Neuronal stem cell (in vitro differentiated cells): ENCODE results near the gene PPP5C.
"Not testable (repeated sequence)": the region's sequence is repeated elsewhere in the genome, so short reads cannot be mapped to it uniquely, and the experiment has no call there.

ENCODE experiments used
- DNase-seq: peaks from one replicate; pipeline ENCODE4 v3.0.0-alpha.2; 2013; ENCODE audit warnings: low spot score
- H2AFZ ChIP-seq: one replicate; pipeline ENCODE4 v1.6.1; 2013; ENCODE audit warnings: mild to moderate bottlenecking, low read length, inconsistent platforms
- H2AK5ac ChIP-seq: 2 replicates; pipeline ENCODE4 v1.6.1; 2013; ENCODE audit warnings: low read depth, mild to moderate bottlenecking, inconsistent platforms, low read length, moderate library complexity, mixed read lengths
- H2BK120ac ChIP-seq: 2 replicates; pipeline ENCODE4 v1.6.1; 2013; ENCODE audit warnings: low read depth, mild to moderate bottlenecking, inconsistent platforms, low read length, moderate library complexity, mixed read lengths
- H2BK12ac ChIP-seq: one replicate; pipeline ENCODE4 v1.6.1; 2013; ENCODE audit warnings: low read length, inconsistent platforms
- H2BK15ac ChIP-seq: 2 replicates; pipeline ENCODE4 v1.6.1; 2013; ENCODE audit warnings: mild to moderate bottlenecking, low read length, inconsistent platforms, mixed read lengths
- H2BK5ac ChIP-seq: one replicate; pipeline ENCODE4 v1.6.1; 2013; ENCODE audit warnings: inconsistent platforms, mild to moderate bottlenecking, low read length, moderate library complexity
- H3K14ac ChIP-seq: one replicate; pipeline ENCODE4 v1.6.1; 2013; ENCODE audit warnings: low read length, inconsistent platforms
- H3K18ac ChIP-seq: 2 replicates; pipeline ENCODE4 v1.6.1; 2013; ENCODE audit warnings: low read length, inconsistent platforms
- H3K23ac ChIP-seq: 2 replicates; pipeline ENCODE4 v1.6.1; 2013; ENCODE audit warnings: low read depth, mild to moderate bottlenecking, mixed read lengths, low read length, inconsistent platforms; ENCODE audit not compliant: poor library complexity
- H3K27ac ChIP-seq: replicated peaks from 3 replicates; pipeline ENCODE4 v1.5.1; 2013; ENCODE audit warnings: low read length, inconsistent platforms
- H3K27me3 ChIP-seq, 3 experiments: 2 replicates each; pipeline ENCODE4 v1.6.1; 2013; ENCODE audit warnings: low read length in 3 of 3, mild to moderate bottlenecking in 2 of 3, inconsistent platforms in 1 of 3, low read depth in 1 of 3, mixed read lengths in 1 of 3, moderate library complexity in 1 of 3; ENCODE audit not compliant: control insufficient read depth in 3 of 3, insufficient read depth in 3 of 3
- H3K36me3 ChIP-seq, 2 donors: replicated peaks in 1 of 2; 2 replicates each; pipeline ENCODE4 v1.6.1; 2013; ENCODE audit warnings: low read length in 2 of 2; ENCODE audit not compliant: control insufficient read depth in 2 of 2, insufficient read depth in 2 of 2
- H3K4ac ChIP-seq: 2 replicates; pipeline ENCODE4 v1.6.1; 2013; ENCODE audit warnings: inconsistent platforms, mild to moderate bottlenecking, low read length, moderate library complexity
- H3K4me1 ChIP-seq, 2 donors: 1 replicate in 1 of 2; 2 replicates in 1 of 2; pipeline ENCODE4 v1.6.1; 2013; ENCODE audit warnings: low read length in 2 of 2, low read depth in 1 of 2; ENCODE audit not compliant: control insufficient read depth in 2 of 2, insufficient read depth in 1 of 2
- H3K4me2 ChIP-seq: one replicate; pipeline ENCODE4 v1.6.1; 2013; ENCODE audit warnings: mild to moderate bottlenecking, low read length, inconsistent platforms; ENCODE audit not compliant: insufficient read depth, poor library complexity, severe bottlenecking
- H3K4me3 ChIP-seq, 2 donors: 2 replicates each; pipeline ENCODE4 v1.5.1; 2013; ENCODE audit warnings: low read length in 2 of 2, mild to moderate bottlenecking in 2 of 2, inconsistent platforms in 1 of 2, moderate library complexity in 1 of 2
- H3K79me1 ChIP-seq: one replicate; pipeline ENCODE4 v1.6.1; 2013; ENCODE audit warnings: low read depth, mild to moderate bottlenecking, inconsistent platforms, low read length, moderate library complexity
- H3K9ac ChIP-seq: one replicate; pipeline ENCODE4 v1.6.1; 2013; ENCODE audit warnings: mild to moderate bottlenecking, low read depth, low read length, inconsistent platforms; ENCODE audit not compliant: poor library complexity
- H3K9me3 ChIP-seq, 2 donors: replicated peaks in 1 of 2; 2 replicates each; pipeline versions ENCODE3 to v1.6.1; 2013; ENCODE audit warnings: low read length in 2 of 2, mild to moderate bottlenecking in 2 of 2, inconsistent platforms in 1 of 2, low read depth in 1 of 2, mixed read lengths in 1 of 2, moderate library complexity in 1 of 2; ENCODE audit not compliant: control insufficient read depth in 2 of 2, insufficient read depth in 1 of 2
- H4K8ac ChIP-seq: one replicate; pipeline ENCODE4 v1.6.1; 2013; ENCODE audit warnings: low read depth, mild to moderate bottlenecking, inconsistent platforms, low read length, moderate library complexity
- H4K91ac ChIP-seq: one replicate; pipeline ENCODE4 v1.6.1; 2013; ENCODE audit warnings: low read length, low read depth, mild to moderate bottlenecking, inconsistent platforms; ENCODE audit not compliant: poor library complexity
- WGBS, 2 donors: extraction: QIAGEN DNeasy Blood & Tissue Kit; methylation state at CpG; one replicate each; pipeline ENCODE4 v1.1.7; 2013; ENCODE audit warnings: missing lambda C conversion rate in 2 of 2, mixed read lengths in 1 of 2; ENCODE audit not compliant: insufficient read length in 2 of 2, insufficient replicate concordance in 1 of 2; ENCODE audit errors: extremely low coverage in 2 of 2; 5-methylcytosine and 5-hydroxymethylcytosine counted together

The PPP5C gene

DNA sequence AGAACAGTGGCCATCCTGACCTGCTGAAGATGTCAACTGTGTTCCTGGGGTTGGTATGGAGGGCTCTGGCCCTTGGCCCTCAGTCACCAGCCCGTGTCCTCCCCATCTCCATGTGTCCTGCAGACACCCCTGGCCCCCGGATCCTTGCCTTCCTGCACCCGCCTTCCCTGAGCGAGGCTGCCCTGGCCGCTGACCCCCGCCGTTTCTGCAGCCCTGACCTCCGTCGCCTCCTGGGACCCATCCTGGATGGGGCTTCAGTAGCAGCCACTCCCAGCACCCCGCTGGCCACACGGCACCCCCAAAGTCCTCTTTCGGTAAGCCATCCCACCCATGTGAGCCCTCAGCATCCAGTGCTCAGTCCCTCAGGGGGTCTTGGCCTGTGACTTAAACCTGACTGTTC, 25.2 kb upstream of the PPP5C start:
- Histone ChIP-seq H3K18ac (peak overlapping the region; percentile 45), H3K14ac (peak overlapping the region; percentile 95), H3K79me1 (no peaks in the 10 kb centered on the region), H3K4me3 (peak overlapping the region in 1 of 2 donors; percentile 54), H2BK5ac (no peak overlapping the region), H3K4ac (no peak overlapping the region), H2BK12ac (no peak overlapping the region), H3K9me3 (peaks cover 11 to 12% of the 10 kb centered on the region in 2 donors), H4K8ac (no peak overlapping the region), H3K27ac (no peak overlapping the region), H2BK120ac (no peak overlapping the region), H3K9ac (no peak overlapping the region), H3K4me2 (no peak overlapping the region), H3K36me3 (peaks cover 0 to 19% of the 10 kb centered on the region in 2 donors), H2BK15ac (no peak overlapping the region), H2AFZ (no peak overlapping the region), H4K91ac (no peak overlapping the region), H3K23ac (peak overlapping the region; percentile 19), H2AK5ac (no peak overlapping the region), H3K27me3 (no peaks in the 10 kb centered on the region), H3K4me1 (no peaks in the 10 kb centered on the region)
- no peak for DNase-seq
- no CpG with 5 or more reads among the region's 12 CpGs for WGBS, 2 donors

DNA sequence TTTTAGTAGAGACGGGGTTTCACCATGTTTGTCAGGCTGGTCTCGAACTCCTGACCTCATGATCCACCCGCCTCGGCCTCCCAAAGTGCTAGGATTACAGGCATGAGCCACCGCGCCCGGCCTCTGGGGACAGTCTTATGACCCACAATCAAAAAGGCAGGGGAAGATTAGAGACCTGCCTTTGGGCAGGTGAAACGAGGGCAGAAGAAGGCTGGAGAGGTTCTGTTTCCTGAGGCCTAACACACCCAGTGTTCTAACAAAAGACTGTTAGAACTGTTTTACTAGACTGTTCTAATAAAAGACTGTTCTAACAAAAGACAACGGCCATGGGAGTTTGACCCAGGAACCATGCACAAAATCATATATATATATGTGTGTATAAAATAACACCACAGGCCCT, 23.7 kb upstream of the PPP5C start:
- DNase-seq, H3K4me3 ChIP-seq, H3K4ac ChIP-seq, H3K18ac ChIP-seq, H3K27me3 ChIP-seq, H4K8ac ChIP-seq, H3K14ac ChIP-seq, H3K79me1 ChIP-seq, H2BK120ac ChIP-seq, H3K9ac ChIP-seq, H3K4me1 ChIP-seq, H2AFZ ChIP-seq, H3K23ac ChIP-seq, H2AK5ac ChIP-seq, H3K4me2 ChIP-seq, H3K27ac ChIP-seq, H2BK5ac ChIP-seq, H2BK15ac ChIP-seq, H4K91ac ChIP-seq, H2BK12ac ChIP-seq: not testable (repeated sequence)
- H3K36me3 ChIP-seq: peaks cover 0 to 23% of the 10 kb centered on the region in 2 donors
- peaks cover 17 to 23% of the 10 kb centered on the region in 2 donors for H3K9me3 ChIP-seq
- WGBS, 2 donors: no CpG with 5 or more reads among the region's 9 CpGs

DNA sequence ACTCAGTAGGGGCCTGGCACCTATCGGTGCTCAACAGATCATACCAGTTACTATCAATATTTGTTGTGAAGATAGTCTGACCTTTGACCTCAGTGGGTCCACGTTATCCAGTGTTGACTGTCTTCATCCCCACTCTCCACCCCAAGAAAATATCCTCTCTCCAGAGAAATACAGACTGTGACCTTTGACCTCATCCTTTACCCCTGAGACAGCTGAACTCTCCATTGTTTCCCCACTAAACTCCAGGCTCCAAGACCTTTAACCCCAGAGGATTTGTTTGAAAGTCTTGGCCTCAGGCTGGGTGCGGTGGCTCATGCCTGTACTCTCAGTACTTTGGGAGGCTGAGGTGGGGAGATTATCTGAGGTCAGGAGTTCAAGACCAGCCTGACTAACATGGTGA, 22.6 kb upstream of the PPP5C start:
- Histone ChIP-seq H2BK5ac (no peak overlapping the region), H3K4me2 (no peak overlapping the region), H3K9me3 (peaks cover 20 to 28% of the 10 kb centered on the region in 2 donors), H3K27ac (no peak overlapping the region), H4K91ac (no peak overlapping the region), H3K79me1 (no peaks in the 10 kb centered on the region), H3K14ac (no peak overlapping the region), H3K27me3 (no peaks in the 10 kb centered on the region), H2BK15ac (no peak overlapping the region), H3K23ac (no peak overlapping the region), H3K9ac (no peak overlapping the region), H4K8ac (no peak overlapping the region), H2BK12ac (no peak overlapping the region), H3K4ac (no peak overlapping the region), H3K36me3 (peaks cover 0 to 27% of the 10 kb centered on the region in 2 donors), H3K4me3 (no peak overlapping the region), H2BK120ac (no peak overlapping the region), H2AK5ac (no peak overlapping the region), H2AFZ (no peak overlapping the region), H3K18ac (no peak overlapping the region), H3K4me1 (no peaks in the 10 kb centered on the region)
- no CpG with 5 or more reads among the region's 3 CpGs for WGBS, 2 donors
- no peak for DNase-seq

DNA sequence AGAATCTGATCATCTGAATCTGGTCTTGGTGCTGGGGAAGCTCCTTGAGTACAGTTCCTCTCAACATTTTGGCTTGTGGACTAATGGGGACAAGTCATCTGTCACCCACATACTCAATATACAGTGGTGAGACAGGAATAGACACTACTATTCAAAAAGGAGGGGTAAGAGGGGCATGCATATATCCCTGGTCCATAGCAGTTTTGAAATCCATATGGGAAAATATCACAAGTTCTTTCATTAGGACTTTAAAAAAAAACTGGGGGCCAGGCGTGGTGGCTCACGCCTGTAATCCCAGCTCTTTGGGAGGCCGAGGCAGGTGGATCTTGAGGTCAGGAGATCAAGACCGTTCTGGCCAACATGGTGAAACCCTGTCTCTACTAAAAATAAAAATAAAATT, 20.3 kb upstream of the PPP5C start:
- no peak overlapping the region for H4K8ac ChIP-seq
- no peak overlapping the region for H3K23ac ChIP-seq
- H2BK12ac ChIP-seq: no peak overlapping the region
- H2AFZ ChIP-seq: no peak overlapping the region
- no peak overlapping the region for H3K4me2 ChIP-seq
- no peak overlapping the region for H3K18ac ChIP-seq
- WGBS, 2 donors: no CpG with 5 or more reads among the region's 4 CpGs
- no peak overlapping the region for H4K91ac ChIP-seq
- H3K36me3 ChIP-seq: peaks cover 0 to 33% of the 10 kb centered on the region in 2 donors
- H3K9me3 ChIP-seq: peaks cover 22 to 30% of the 10 kb centered on the region in 2 donors
- H3K27ac ChIP-seq: no peak overlapping the region
- no peak overlapping the region for H2BK15ac ChIP-seq
- no peak overlapping the region for H2BK5ac ChIP-seq
- H3K79me1 ChIP-seq: no peaks in the 10 kb centered on the region
- no peak overlapping the region for H2AK5ac ChIP-seq
- no peak overlapping the region for H2BK120ac ChIP-seq
- no peak for DNase-seq
- no peak overlapping the region for H3K14ac ChIP-seq
- H3K4ac ChIP-seq: no peak overlapping the region
- no peak overlapping the region for H3K9ac ChIP-seq
- H3K27me3 ChIP-seq: no peaks in the 10 kb centered on the region
- no peaks in the 10 kb centered on the region for H3K4me1 ChIP-seq
- H3K4me3 ChIP-seq: no peak overlapping the region
